HG03378 (cell line): Measurements from ENCODE around the gene SRSF9.
A peak's percentile ranks its signal among the peaks of the same experiment; 100 is the strongest.
"Not testable (repeated sequence)": the region's sequence is repeated elsewhere in the genome, so short reads cannot be mapped to it uniquely, and the experiment has no call there.

Source experiments
- ATAC-seq: cut with Tn5 transposase; IDR thresholded peaks from one replicate; pipeline ENCODE4 v1.9.1; 2021; ENCODE audit warnings: mild to moderate bottlenecking, moderate library complexity; ENCODE audit not compliant: unreplicated experiment

Gene SRSF9, protein sequence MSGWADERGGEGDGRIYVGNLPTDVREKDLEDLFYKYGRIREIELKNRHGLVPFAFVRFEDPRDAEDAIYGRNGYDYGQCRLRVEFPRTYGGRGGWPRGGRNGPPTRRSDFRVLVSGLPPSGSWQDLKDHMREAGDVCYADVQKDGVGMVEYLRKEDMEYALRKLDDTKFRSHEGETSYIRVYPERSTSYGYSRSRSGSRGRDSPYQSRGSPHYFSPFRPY

GRCh38 chr12:120469450-120470149 is at the start of gene SRSF9:
SRSF9 (minus strand) TSS chr12:120469748; CDS start chr12:120469609, 139 bp downstream.
- ATAC-seq: peak; percentile 80

- not testable (repeated sequence) for ATAC-seq
Measured at GRCh38 chr12:120519324-120519723, 49.8 kb upstream of the SRSF9 start.

GRCh38 chr12:120515496-120515895 is 45.9 kb upstream of the SRSF9 start:
- no peak for ATAC-seq

DNA sequence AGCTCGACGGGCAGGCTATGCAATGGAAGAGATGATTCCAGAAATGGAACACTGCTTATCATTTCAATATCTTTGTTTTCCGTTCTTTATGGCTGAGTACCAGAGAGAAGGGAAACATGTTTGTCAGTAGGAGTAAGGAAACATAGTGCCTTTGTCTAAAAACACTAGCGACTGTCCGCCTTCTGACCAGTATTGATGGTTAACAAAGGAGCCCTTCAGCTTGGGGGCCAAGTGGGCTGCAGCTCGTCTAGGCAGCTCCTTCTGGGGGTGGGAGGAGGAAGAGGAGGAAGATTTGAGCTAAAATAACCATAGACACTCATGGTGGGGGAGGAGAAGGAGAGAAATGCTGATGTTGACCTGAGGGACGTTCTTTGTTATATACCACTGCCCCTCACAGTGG is 44.5 kb upstream of the SRSF9 start:
- no peak for ATAC-seq

DNA sequence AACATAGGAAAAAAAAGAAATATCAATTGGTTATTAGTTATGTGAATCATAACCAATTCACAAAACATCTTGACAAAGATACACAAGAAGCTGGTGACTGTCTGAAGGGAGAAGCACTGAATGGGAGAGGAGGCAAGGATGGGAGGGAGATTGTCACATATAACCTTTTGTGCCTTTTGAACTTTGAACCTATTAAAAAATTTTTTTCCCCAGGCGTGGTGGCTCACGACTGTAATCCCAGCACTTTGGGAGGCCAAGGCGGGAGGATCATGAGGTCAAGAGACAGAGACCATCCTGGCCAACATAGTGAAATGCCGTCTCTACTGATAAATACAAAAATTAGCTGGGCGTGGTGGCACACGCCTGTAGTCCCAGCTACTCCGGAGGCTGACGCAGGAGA is 39.0 kb upstream of the SRSF9 start:
- ATAC-seq: no peak

DNA sequence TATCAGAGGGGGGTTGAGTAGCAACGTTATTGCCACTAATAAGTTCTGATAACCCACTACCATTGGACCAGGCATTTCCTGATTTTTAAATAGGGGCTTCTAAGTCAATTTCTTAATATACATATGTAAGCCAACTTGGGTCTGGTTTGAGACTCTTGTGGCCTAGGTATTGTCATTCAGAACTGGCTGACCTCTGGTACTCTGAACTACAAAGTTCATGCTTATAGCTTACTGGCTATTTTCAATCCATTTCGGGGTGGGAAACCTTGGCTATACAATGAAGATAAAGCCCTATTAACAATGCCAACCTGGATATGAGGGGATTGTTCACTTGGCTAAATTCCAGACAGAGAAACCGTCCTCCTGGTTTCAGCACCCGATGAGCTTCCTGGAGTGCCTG is 35.0 kb upstream of the SRSF9 start:
- ATAC-seq: no peak

- ATAC-seq: no peak
Measured at GRCh38 chr12:120500581-120500980, 31.0 kb upstream of the SRSF9 start.

GRCh38 chr12:120498870-120499515 is 29.4 kb upstream of the SRSF9 start:
- no peak for ATAC-seq

- ATAC-seq: no peak
Measured at GRCh38 chr12:120497524-120498150, 28.1 kb upstream of the SRSF9 start.

DNA sequence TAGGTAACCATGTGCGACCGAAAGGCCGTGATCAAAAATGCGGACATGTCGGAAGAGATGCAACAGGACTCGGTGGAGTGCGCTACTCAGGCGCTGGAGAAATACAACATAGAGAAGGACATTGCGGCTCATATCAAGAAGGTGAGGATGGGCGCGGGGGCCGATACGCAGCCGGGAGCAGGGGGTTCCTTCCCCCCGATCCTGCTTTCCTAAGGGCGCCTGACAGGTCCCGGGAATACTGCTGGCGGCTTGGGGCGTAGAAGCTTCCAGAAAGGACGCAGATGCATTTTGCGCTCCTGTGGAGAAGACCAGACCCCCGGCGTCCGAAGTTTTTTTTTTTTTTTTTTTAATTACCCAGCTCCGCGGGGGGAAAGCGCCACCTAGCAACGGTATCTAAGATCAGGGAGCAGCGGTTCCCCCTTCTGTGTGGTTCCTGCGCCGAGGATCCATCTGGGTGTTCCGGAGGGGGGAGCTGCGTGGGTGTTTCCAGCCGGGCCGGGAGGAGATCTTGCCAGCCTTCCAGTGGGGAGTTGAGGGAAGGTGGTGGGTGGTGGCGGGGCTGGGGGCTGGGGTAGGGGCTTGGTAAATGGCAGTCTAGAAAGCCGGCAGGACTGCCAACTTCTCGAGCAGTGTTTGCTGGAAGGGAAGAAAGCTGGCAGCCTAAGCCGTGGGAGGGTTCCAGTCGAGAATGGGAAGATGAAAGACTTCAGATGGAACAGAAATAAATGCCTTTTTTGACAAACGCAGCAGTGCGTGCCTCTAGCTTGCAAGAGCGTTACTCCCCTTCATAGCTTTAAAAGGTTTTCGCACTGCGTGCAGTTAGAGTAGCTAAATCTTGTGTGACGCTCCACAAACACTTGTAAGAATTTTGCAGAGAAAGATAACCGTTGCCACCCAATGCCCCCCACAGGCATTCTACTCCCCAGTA is 27.1 kb upstream of the SRSF9 start:
- ATAC-seq: peak; percentile 17

DNA sequence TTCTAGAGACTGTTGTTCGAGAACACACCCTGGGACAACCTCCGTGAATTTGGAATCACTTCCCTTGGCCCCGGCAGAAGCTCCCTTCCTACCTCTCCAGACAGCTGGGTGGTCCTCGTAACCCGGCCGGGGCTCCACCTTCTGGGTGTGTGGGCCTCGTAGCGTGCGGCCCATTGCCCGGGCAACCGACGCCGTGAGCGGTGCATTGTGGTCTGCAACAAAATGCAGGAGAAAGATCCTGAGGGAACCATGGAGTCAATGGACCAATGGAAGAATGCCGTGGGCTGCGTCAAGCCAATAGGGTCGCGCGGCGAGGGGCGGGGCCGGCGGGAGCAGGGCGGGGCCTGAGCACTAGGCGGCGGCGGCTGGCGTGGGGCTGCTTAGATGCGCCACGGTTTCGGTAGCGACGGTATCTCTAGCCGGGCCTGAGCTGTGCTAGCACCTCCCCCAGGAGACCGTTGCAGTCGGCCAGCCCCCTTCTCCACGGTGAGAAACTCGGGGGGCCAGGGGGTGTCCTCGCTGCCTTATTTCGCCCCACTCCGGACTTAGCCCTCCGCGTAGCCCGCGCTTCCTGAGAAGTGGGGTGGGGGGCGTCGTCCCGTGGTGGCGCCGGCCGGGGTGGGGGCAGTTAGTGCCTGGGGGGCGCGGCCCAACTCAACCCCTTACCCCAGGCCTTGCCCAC is 26.3 kb upstream of the SRSF9 start, which contains the start of gene DYNLL1:
Gene DYNLL1, plus strand, starts transcription at position 383 of the 682 bp plus-strand sequence. CDS start 309 bp downstream, outside the sequence.
- ATAC-seq: peak; percentile 83

- no peak for ATAC-seq
Measured at GRCh38 chr12:120495186-120495730, 25.7 kb upstream of the SRSF9 start.

GRCh38 chr12:120490833-120491512 is 21.4 kb upstream of the SRSF9 start:
- no peak for ATAC-seq

GRCh38 chr12:120490325-120490724 is 20.8 kb upstream of the SRSF9 start:
- ATAC-seq: no peak

- ATAC-seq: no peak
Measured at GRCh38 chr12:120489018-120489417, 19.5 kb upstream of the SRSF9 start.

GRCh38 chr12:120488057-120488640 is 18.6 kb upstream of the SRSF9 start:
- no peak for ATAC-seq

GRCh38 chr12:120487552-120487951 is 18.0 kb upstream of the SRSF9 start:
- not testable (repeated sequence) for ATAC-seq
